SK-N-SH treated with all-trans-retinoic acid at 6 μM for 48 hours (cell line): ENCODE data around the gene FANCE.

Source experiments
- BACH2 ChIP-seq: fragments of 250-450 bp; sonication (Bioruptor Pico); IDR thresholded peaks from 2 replicates; pipeline ENCODE4 v1.9.0; 2021; ENCODE audit warnings: mild to moderate bottlenecking, borderline replicate concordance
- CREB5 ChIP-seq: fragments of 250-450 bp; sonication (Bioruptor Pico); IDR thresholded peaks from 2 replicates; pipeline ENCODE4 v1.5.1; 2020; ENCODE audit warnings: low read depth, mild to moderate bottlenecking, moderate library complexity
- CSRNP3 ChIP-seq: fragments of 250-450 bp; sonication (Bioruptor Pico); IDR thresholded peaks from 2 replicates; pipeline ENCODE4 v1.5.1; 2021; ENCODE audit warnings: mild to moderate bottlenecking, moderate library complexity
- GLIS3 ChIP-seq: fragments of 250-450 bp; sonication (Bioruptor Pico); IDR thresholded peaks from 2 replicates; pipeline ENCODE4 v1.5.0; 2020; ENCODE audit warnings: mild to moderate bottlenecking, moderate library complexity
- PATZ1 ChIP-seq: fragments of 250-450 bp; sonication (Bioruptor Pico); IDR thresholded peaks from 2 replicates; pipeline ENCODE4 v1.8.0; 2020; ENCODE audit warnings: mild to moderate bottlenecking, moderate library complexity, borderline replicate concordance
- RARB ChIP-seq: fragments of 250-450 bp; sonication (Bioruptor Pico); IDR thresholded peaks from 2 replicates; pipeline ENCODE4 v1.8.0; 2021; ENCODE audit warnings: mild to moderate bottlenecking, moderate library complexity
- TOX ChIP-seq: fragments of 250-450 bp; sonication (Bioruptor Pico); IDR thresholded peaks from 2 replicates; pipeline ENCODE4 v1.8.0; 2021; ENCODE audit warnings: mild to moderate bottlenecking, moderate library complexity, borderline replicate concordance
- ZFP3 ChIP-seq: fragments of 250-450 bp; sonication (Bioruptor Pico); IDR thresholded peaks from 2 replicates; pipeline ENCODE4 v1.5.0; 2020; ENCODE audit warnings: mild to moderate bottlenecking, moderate library complexity
- ZFP30 ChIP-seq: fragments of 450-650 bp; formaldehyde crosslinking; IDR thresholded peaks from 2 replicates; pipeline ENCODE4 v1.5.0; 2022; ENCODE audit warnings: mild to moderate bottlenecking, moderate library complexity
- ZNF8 ChIP-seq: fragments of 450-650 bp; formaldehyde crosslinking; IDR thresholded peaks from 2 replicates; pipeline ENCODE4 v1.5.0; 2020; ENCODE audit warnings: mild to moderate bottlenecking, moderate library complexity
- TF ChIP-seq, protein P1 (sequence below): fragments of 250-450 bp; sonication (Bioruptor Pico); IDR thresholded peaks from 2 replicates; pipeline ENCODE4 v1.8.0; 2021; ENCODE audit warnings: low read depth, mild to moderate bottlenecking, moderate library complexity, borderline replicate concordance

DNA sequence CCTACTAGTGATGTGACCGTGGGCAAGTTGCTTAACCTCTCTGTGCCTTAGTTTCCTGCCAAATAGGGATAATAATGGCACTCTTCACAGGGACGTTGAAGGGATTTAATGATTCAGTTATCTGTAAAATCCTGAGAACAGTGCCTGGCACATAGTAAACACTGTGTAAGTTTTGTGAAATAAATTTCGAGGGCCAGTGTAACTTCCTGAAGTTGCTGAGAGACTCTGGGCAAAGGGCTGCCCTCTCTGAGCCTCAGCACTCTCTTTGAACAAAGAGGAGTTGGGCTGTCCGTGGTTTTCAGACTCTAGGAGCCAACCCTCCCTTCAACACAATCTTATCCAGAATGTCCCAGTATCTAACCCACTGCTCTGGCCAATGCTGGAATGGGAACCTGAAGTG, 47.2 kb downstream of the FANCE start:
- TF ChIP-seq ZFP3 (CRISPR knock-in tag), result no peak
- TF ChIP-seq CREB5, result no peak
- TF ChIP-seq, protein P1, sequence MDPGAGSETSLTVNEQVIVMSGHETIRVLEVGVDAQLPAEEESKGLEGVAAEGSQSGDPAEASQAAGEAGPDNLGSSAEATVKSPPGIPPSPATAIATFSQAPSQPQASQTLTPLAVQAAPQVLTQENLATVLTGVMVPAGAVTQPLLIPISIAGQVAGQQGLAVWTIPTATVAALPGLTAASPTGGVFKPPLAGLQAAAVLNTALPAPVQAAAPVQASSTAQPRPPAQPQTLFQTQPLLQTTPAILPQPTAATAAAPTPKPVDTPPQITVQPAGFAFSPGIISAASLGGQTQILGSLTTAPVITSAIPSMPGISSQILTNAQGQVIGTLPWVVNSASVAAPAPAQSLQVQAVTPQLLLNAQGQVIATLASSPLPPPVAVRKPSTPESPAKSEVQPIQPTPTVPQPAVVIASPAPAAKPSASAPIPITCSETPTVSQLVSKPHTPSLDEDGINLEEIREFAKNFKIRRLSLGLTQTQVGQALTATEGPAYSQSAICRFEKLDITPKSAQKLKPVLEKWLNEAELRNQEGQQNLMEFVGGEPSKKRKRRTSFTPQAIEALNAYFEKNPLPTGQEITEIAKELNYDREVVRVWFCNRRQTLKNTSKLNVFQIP (CRISPR knock-in tag), result no peak
- no peak for TF ChIP-seq PATZ1
- no peak for TF ChIP-seq RARB (CRISPR knock-in tag)
- TF ChIP-seq ZNF8, result no peak
- no peak for TF ChIP-seq CSRNP3 (CRISPR knock-in tag)
- no peak for TF ChIP-seq GLIS3 (CRISPR knock-in tag)
- TF ChIP-seq TOX (CRISPR knock-in tag), result no peak
- TF ChIP-seq BACH2, result no peak
- TF ChIP-seq ZFP30, result no peak
